M059J (cell line): ENCODE measurements around the gene ELP2. TPM values are rescaled to one million over a fixed set of nuclear protein-coding genes. Genes with fewer than 3 reads are reported as not detected.

Source experiments
- DNase-seq: peaks from one replicate; pipeline ENCODE4 v3.0.0-alpha.2; 2012; ENCODE audit warnings: low read depth
- total RNA-seq: library from RNA; depleted of rRNA; stranded (reverse); fragments of >200 nt; shearing (Covaris generic); gene quantifications from 2 replicates; pipeline ENCODE4 v1.2.3, GENCODE V29; 2014; rRNA removed

The ELP2 gene
- total RNA-seq, 1 experiment from 2014 or later: 63.9 TPM

GRCh38 chr18:36215577-36215976 is 85.9 kb downstream of the ELP2 start:
- no peak for DNase-seq

GRCh38 chr18:36217348-36217747 is 87.6 kb downstream of the ELP2 start:
- no peak for DNase-seq

GRCh38 chr18:36229188-36229587 is 99.5 kb downstream of the ELP2 start:
- no peak for DNase-seq

Other genes with a start within 250 kb of the ELP2 start
- gene RPRD1A, start 62.3 kb upstream of the ELP2 start, total RNA-seq: 37.8 and 68.5 TPM in 2 replicates
- 80.1 and 101 TPM in 2 replicates for gene SLC39A6, start 559 bp upstream of the ELP2 start, total RNA-seq
- gene MOCOS, start 57.6 kb downstream of the ELP2 start, total RNA-seq: 3.2 and 10.2 TPM in 2 replicates
- 8.1 and 13.1 TPM in 2 replicates for gene FHOD3, start 167.8 kb downstream of the ELP2 start, total RNA-seq